ENCODE results near the gene PTGDR.

Gene PTGDR, protein sequence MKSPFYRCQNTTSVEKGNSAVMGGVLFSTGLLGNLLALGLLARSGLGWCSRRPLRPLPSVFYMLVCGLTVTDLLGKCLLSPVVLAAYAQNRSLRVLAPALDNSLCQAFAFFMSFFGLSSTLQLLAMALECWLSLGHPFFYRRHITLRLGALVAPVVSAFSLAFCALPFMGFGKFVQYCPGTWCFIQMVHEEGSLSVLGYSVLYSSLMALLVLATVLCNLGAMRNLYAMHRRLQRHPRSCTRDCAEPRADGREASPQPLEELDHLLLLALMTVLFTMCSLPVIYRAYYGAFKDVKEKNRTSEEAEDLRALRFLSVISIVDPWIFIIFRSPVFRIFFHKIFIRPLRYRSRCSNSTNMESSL

DNA sequence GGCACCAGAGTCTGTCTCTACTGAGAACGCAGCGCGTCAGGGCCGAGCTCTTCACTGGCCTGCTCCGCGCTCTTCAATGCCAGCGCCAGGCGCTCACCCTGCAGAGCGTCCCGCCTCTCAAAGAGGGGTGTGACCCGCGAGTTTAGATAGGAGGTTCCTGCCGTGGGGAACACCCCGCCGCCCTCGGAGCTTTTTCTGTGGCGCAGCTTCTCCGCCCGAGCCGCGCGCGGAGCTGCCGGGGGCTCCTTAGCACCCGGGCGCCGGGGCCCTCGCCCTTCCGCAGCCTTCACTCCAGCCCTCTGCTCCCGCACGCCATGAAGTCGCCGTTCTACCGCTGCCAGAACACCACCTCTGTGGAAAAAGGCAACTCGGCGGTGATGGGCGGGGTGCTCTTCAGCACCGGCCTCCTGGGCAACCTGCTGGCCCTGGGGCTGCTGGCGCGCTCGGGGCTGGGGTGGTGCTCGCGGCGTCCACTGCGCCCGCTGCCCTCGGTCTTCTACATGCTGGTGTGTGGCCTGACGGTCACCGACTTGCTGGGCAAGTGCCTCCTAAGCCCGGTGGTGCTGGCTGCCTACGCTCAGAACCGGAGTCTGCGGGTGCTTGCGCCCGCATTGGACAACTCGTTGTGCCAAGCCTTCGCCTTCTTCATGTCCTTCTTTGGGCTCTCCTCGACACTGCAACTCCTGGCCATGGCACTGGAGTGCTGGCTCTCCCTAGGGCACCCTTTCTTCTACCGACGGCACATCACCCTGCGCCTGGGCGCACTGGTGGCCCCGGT is at the start of gene PTGDR:
Gene PTGDR, plus strand, starts transcription at position 198 of the 778 bp plus-strand sequence. Its CDS starts 117 bp downstream, at position 315.
- DNase-seq (ENCODE audit: low spot score), result no peak

DNA sequence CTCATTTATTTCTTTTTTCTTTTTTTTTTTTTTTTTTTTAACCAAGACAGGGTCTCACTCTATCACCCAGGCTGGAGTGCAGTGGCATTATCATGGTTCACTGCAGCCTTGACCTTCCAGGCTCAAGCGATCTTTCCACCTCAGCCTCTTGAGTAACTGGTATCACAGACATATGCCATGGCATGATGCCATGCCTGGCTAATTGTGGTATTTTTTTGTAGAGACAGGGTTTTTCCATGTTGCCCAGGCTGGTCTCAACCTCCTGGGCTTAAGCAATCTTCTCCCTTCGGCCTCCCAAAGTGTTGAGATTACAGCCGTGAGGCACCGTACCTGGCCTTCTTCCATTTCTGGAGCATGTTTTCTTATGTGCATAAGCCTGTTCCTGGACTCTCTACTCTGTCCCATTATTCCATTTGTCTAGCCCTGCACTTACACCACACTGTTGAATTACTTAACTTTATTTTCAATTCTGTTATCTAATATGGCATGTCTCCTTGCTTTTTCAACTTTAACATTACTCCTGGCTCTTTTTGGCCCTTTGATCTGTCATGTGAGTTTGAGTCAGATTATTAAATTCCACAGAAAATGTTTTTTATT is 47.9 kb upstream of the PTGDR start:
- DNase-seq (ENCODE audit: low spot score), result no peak

DNA sequence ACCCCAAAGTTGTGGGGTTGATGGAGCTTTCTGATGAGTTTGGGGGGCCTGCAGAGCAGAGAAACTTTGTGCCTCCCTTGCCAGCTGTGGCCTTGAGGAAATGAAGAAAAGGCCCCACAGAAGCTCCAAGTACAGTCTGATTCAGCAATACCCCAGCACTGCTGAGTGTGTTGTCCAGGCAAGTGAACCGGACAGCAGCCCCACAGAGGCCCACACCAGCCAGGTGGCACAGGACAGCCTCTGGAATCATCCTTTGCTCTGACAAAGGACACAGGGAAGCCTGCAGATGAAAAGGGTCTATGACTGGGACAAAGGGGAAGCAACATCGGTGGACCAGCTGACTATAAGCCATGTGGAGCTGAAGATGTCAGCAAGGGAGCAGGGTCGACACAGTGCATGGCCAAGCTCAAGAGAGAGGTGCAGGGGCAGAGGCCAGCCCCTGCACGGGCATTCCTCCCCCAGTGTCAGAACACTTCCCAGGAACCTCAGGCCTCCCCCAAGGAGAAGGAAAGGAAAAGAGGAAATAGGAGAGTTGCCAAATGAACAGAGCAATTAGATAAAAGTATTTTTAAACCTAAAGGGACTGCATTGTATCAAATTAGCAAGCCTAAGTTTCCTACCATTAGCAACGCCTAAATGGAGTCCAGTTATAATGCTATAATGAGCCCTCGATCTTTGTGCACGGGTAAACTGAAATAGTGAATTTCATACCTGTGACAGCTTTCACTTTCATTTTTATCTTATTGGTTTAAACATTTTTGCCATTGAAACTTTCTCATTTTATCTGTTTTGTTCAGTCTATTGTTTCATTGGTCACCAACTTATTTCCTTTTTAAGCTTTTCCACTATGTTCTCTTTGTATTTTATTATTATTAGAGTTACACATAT is 46.3 kb upstream of the PTGDR start:
- DNase-seq (ENCODE audit: low spot score), result no peak

DNA sequence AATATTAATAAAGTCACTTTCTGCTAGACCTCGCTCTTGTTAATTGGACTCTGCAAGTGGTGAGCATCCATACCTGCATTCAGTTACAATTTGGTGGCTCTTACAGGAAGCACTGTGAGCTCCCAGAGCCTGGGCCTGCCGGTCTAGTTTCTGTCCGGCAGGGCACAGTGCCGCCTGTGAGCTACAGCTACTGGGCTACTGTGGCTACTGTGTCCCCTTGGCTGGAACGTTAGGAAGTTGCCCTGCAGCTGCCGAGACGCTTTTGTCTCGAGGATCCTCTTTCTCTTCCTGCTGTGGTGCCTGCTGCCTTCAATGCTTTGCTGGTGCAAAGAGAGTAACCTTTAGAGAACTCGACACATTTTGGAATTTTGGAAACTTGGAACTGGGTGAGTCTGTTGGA is 44.6 kb upstream of the PTGDR start:
- no peak for DNase-seq (ENCODE audit: low spot score)

DNA sequence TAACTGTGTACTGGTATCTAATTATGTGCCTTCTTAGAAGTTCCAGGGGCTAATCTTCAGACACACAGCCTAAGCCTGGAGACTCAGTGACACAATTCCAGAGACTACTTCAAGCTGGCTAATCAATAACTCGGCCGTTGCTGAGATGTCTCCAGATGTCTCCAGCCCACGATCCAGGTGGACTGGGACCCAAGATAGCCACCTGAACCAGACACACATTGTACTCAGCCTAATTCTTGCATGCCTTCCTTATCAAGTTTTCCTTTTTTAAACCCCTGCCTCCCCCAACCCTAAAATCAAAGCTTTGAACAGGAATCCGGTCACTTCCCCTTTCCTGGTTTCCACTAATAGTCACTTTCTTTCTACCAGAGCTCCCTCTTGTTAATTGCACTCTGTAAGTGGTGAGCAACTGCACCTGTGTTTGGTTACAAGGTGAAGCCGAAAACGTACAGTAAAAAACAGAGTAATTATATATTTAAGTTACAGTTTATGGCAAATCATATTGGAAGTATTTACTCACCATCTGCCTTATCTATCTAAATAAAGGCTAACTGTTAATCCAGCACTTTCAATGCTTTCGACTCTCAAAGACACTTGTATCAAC is 39.8 kb upstream of the PTGDR start:
- no peak for DNase-seq (ENCODE audit: low spot score)

DNA sequence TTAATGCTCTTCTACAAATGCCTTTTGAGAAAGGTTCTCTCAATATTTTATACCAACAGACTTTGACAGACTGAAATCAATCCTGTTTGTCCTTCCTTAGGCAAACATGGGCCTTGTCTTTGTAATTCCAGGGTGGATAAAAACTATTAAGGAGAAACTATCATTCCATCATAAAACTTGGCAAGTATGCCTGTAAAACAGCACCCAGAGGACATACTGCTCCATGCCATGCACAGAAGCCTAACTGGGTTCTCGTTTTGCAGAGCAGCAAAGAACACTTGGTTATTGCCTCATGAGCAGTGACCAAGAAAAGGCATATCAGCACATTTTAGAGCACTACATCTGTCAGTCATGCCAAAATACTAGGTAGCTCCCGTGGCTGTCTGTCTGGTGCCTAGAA is 33.8 kb upstream of the PTGDR start:
- no peak for DNase-seq (ENCODE audit: low spot score)

DNA sequence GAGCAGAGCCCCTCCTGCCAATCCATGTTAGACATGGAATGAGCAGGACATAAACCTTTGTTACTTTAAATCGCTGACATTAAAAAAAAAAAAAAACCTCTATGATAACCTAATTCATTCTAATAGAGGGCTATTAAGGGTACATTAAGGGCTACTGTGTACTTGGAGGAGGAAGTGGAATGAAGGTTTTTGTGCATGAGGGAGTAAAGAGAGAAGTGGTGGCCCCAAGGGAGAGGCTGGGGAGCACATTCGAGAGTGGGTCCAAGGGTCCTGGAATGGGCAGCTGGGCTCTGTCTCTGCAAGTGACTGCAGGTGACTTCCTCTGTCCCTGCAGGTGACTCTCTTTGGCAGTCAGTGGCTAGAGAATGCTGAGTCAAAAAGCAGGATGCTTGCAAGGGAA is 32.1 kb upstream of the PTGDR start:
- no peak for DNase-seq (ENCODE audit: low spot score)

DNA sequence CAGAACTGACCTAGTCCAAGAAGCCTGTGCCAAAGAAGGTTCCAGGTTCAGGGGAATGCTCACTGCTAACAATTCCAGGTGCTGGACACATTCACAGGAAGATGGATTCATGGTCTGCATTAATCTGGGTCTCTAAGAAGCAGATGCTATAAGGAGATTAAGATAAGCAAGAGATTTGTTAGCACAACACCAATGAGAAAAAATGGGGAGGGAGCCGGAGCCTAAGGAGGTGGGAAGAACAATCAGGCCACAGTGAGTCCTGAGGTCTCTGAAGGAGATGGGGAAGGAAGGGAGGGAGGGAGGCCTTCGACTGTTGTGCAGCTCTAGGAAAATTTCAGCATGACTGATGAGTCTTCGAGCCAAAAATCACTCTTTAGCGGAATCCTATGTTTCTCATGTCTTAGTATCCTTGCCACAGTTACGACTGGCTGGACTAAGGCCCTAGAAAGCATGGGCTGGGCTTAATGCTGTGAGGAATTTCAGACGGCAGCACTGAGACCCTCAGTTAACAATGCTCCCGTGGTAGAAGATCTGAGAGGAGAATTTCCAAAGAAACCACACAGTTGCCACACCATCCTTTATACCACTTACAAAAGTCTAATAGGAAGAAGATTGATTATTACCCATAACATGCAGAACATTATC is 31.5 kb upstream of the PTGDR start:
- DNase-seq (ENCODE audit: low spot score), result no peak

DNA sequence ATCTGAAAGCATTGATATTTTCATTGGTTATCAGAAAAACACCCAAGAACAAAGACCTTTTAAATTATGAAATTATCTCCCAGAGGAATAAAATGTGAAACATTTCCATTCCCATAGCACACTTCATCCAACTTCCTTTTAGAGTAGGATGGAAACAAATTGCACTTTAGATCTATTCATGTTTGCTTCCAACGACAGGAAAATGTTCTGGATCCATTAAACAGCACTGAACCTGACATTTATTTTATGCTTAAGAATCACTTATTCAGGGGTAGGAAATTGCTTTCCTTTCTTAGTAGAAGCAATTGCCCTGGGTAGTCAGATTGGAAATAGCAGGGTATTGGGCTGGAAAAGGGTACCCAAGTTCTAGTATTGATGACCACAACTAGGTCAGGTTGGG is 28.8 kb upstream of the PTGDR start:
- no peak for DNase-seq (ENCODE audit: low spot score)

DNA sequence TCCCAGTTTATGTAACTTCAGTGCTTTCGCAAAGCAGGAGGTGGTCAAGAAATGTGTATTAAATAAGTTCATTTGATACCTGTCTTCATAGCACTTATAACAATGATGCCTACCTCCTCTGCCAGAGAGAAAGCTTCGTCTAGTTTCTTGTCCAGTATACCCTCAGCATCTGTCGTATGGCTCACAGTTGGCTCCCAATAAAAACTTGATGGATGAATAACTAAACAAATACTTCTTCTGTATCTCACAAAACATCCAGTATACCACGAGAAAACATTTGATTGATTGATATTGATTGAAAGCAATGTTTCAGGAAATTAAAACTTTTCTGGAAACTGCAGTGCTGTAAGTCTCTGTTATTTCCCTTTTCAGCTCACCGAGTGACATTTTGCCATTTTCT is 26.9 kb upstream of the PTGDR start:
- no peak for DNase-seq (ENCODE audit: low spot score)

DNA sequence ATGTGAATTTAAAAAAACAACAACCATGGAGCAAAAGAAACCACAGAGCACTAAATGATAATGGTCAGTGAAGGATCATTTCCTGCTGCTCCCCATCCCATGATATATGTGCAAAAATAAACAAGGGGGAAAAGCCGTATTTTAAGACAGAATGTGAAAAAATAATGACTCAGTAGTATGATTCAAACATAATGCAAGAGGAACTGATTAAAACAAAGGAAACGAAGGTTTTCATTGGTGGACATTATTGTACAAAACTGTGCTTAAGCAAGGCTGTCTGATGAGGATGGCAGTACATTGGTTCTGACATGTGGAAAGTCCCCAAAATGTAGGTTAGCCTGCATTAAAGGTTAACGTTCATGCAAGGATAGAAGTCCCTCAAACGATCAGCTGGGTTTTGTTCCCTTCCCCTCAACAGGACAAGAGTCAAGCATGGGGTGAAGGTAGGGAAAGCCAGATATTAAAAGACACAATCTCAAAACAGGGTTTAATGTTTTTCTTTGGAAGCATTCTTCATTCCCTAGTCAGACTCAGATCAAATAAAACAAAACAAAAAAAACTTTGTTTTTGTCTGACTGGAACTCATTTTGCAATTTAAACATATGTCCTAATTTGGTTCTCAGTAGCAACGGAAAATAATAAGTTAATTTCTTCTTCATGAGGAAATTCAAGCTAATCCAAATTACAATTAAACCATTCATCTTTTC is 26.3 kb upstream of the PTGDR start:
- no peak for DNase-seq (ENCODE audit: low spot score)

DNA sequence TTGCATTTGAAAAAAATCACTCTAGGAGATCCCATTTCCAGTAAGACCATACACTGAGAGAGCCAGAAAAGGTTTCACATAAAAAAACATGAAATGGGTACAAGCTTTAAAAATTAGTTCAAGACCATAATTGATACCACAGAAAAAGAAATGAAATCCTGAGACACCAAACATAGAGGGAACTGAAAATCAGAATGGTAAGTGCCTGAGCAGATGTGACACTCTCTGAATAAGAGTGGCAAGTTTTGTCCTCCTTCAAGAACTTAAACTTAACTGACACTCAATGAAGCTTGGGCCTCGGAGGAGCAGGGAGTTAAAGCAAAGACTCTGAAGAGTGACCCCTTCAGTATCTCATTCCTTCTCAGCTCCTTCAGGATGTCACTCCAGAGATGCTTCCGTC is 23.2 kb upstream of the PTGDR start:
- DNase-seq (ENCODE audit: low spot score), result no peak

DNA sequence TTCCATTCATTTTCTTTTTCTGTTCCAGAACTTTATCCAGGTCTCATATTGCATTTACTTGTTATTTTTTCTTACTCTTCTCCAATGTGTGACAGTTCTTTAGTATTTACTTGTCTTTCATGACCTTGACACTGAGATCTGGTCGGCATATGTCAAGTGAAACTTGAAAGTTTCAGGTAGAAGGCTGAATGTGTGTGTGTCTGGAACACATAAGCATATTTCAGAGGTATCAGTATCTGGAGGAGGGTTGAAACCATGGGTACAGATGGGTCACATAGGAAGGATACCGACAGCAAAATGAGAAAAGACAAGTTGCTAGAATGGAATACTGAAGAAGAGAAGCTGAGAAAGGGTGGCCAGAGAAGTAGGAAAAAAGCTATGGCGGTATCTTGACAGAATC is 22.5 kb upstream of the PTGDR start:
- no peak for DNase-seq (ENCODE audit: low spot score)

DNA sequence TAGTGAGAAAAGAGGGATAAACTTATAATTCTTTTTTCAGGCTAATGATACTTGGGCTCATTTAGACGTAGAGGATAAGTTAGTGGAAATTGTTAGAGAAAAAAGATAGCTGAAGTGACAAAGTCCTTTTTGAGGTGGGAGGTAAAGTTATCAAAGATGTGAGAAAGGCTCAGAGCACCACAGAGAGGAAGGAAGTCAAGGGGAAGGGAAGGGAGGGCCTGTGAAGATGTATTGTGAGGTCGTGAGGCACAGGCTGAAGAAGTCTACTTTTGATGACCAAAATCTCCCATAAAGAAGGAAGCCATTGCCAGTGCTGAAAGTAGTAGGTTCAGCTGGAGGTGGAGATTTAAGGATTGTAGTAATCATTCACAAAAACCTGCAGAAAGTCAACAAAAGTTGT is 19.4 kb upstream of the PTGDR start:
- DNase-seq (ENCODE audit: low spot score), result no peak

DNA sequence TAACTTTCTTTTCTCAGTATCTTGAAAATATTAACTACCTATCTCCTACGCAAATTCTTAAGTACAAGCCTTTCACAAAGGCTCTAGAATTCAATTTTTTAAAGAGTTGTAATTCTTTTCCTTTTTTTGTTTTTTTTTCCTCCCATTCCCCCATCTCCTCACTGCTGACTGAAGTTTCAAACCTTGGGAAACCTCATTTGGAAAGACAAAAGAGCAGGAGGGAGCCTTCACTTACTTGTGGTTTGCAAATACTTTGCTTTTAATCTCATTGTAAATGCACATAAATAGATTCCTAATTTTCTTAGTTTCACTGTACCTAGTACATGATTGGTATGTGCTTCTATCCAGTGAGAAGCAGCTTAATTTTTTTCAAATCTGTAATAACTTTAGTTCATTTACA is 15.8 kb upstream of the PTGDR start:
- no peak for DNase-seq (ENCODE audit: low spot score)

DNA sequence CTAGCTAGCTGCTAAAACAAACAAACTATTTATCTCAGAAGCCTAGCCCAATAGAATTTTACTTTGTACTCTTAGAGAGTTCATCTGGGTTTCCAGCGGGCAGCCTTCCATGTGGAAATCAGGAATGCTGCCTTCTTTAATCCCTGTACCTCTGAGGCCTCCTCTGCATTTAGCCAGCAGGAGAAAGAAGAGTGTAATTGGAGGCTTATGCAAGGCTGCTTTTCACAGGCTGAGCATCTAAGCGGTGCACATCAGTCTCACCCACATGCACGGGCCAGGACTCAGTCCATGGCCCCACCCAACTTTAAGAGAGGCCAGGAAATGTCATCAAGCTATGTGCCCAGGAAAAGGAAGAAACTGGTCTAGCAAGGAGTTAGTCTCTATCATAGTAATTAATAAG is 14.0 kb upstream of the PTGDR start:
- DNase-seq (ENCODE audit: low spot score), result no peak

DNA sequence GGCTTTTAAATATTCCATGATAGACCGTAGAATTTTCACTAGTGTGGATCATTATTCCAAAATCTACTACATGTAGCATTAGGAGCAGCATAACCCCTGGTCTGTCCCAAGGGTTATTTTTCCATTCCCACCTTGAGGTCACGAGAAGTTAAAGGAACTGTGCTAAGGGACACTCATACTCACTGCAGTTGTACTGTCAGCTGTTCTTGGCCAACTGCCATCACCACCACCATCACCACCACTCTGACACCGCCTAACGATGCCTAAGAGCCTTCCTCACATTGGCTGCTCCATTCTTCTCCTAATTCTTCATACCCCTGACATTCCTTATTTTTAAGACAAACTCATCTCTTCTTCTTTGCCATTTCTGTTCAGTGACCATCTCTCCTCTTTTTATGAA is 13.4 kb upstream of the PTGDR start:
- no peak for DNase-seq (ENCODE audit: low spot score)

DNA sequence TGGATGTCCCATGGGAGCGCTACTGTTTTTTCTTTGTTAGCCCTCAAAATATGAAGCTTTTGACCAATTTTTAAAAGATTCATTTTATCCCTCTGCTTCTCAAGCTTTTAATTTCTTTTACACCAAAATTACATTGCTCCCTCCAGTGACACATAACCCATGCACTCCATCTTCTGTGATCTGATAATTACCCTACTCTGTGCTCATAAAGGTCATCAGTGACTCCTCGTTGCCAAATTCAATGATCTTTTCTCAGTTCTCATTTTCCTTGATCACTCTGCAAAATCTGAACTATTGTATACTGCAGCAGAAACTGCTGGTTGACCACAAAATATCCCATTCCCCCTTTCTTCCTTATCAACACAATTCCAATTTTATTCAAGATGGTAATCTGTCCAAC is 8.7 kb upstream of the PTGDR start:
- DNase-seq (ENCODE audit: low spot score), result no peak

DNA sequence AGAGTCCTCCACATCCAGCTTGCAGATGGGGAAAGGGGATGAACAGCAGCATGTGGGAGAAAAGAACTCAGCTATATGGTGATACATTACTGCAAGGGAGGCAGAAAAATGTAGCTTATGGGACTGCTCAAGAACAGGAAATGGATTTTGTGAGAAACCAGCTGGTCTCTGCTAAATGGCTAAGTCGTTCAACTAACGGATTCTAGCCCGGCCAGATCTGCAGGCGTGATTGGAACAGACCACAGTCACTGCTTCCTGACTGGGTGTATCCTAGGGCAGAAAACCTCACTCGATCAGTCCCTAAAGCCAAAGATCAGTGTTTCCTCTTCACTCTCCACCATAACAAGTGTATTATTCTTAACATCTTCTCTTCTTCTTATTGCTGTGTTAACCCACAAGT is 8.1 kb upstream of the PTGDR start:
- no peak for DNase-seq (ENCODE audit: low spot score)

DNA sequence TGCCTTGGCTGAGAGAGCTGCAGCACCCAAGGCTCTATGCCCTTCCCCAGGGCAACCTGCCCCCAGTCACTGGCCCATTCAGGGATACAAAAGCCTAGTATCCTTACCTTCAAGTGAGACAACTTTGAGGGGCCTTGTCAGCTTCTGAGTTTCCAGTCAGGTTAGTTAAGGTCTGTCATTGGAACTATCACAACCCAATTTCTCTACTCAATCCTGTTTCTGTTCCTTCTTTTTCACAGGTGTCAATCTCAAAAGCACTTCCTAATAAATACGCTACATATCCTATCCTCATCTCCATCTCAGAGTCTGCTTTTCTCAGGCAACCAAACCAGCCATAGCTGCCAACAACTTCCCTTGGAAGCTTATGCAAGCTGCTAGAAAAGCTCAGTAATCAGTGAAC is 4.9 kb upstream of the PTGDR start:
- no peak for DNase-seq (ENCODE audit: low spot score)

DNA sequence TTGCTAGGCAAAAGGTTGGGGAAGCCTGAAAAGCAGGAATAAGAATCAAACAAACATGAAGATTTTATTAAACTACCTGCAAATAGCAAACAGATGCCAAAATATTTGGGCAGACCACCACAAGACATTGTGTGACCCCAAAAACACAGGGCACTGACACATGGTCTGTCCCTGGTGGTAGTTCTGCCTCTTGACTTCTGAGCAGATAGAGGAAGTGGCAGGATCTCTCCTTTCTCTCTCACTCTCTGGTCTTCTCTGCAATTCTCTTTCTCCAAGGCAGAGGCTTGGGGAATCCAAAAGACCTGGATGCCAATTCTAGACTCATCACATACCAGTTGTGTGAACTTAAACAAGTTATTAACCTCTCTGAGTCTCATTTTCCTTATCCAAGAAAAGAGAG is 4.3 kb upstream of the PTGDR start:
- no peak for DNase-seq (ENCODE audit: low spot score)

Measured in hematopoietic multipotent progenitor cell treated with erythropoietin and hydrocortisone succinate and interleukin-3 and kit ligand, for 15 days (in vitro differentiated cells).